ENCODE data around the gene PPP1R3F.
"Not testable (repeated sequence)": the region's sequence is repeated elsewhere in the genome, so short reads cannot be mapped to it uniquely, and the experiment has no call there.

- TF ChIP-seq EZH2, CTCF (IDR thresholded peaks at IDR 0.05): not testable (repeated sequence)
Measured at GRCh38 chrX:49299293-49299692, 29.7 kb downstream of the PPP1R3F start.
